OCI-LY1 (cell line): ENCODE results near the gene MAML2.

Experiments
- H2AFZ ChIP-seq: fragments of 200-600 bp; sonication (generic), shearing (Covaris generic); 2 replicates; pipeline ENCODE4 v1.6.0; 2014; ENCODE audit warnings: antibody characterized with exemption, mild to moderate bottlenecking, low read length
- H3F3A ChIP-seq: fragments of 200-600 bp; sonication (generic), shearing (Covaris generic); 2 replicates; pipeline ENCODE4 v1.6.0; 2014; ENCODE audit warnings: mild to moderate bottlenecking, antibody characterized with exemption, low read length, moderate library complexity; ENCODE audit not compliant: insufficient read depth
- H3K27ac ChIP-seq: fragments of 200-600 bp; sonication (generic); 2 replicates; pipeline ENCODE4 v1.5.1; 2014; ENCODE audit warnings: low read length, mixed run types, mild to moderate bottlenecking, low read depth; ENCODE audit not compliant: poor library complexity, severe bottlenecking
- H3K27me3 ChIP-seq: fragments of 200-600 bp; sonication (generic); 2 replicates; pipeline ENCODE4 v1.6.0; 2014; ENCODE audit warnings: antibody characterized with exemption, mild to moderate bottlenecking, low read length, moderate library complexity; ENCODE audit not compliant: insufficient read depth
- H3K36me3 ChIP-seq: fragments of 200-600 bp; sonication (generic); 2 replicates; pipeline ENCODE4 v1.6.1; 2014; ENCODE audit warnings: mild to moderate bottlenecking, antibody characterized with exemption, low read length, moderate library complexity, mixed read lengths; ENCODE audit not compliant: insufficient read depth
- H3K4me1 ChIP-seq: fragments of 200-600 bp; sonication (generic); 2 replicates; pipeline ENCODE4 v1.5.1; 2014; ENCODE audit warnings: mild to moderate bottlenecking, low read length, moderate library complexity; ENCODE audit not compliant: insufficient read depth, severe bottlenecking
- H3K4me2 ChIP-seq: fragments of 200-600 bp; sonication (generic), shearing (Covaris generic); 2 replicates; pipeline ENCODE4 v1.6.1; 2014; ENCODE audit warnings: low read length
- H3K4me3 ChIP-seq: fragments of 200-600 bp; sonication (generic); 2 replicates; pipeline ENCODE4 v1.5.1; 2014; ENCODE audit warnings: low read length, low read depth, mild to moderate bottlenecking, mixed read lengths; ENCODE audit not compliant: poor library complexity, severe bottlenecking
- H3K79me2 ChIP-seq: fragments of 200-600 bp; shearing (Covaris generic); 2 replicates; pipeline ENCODE4 v1.6.1; 2016; ENCODE audit warnings: mixed run types, low read length, mixed read lengths; ENCODE audit not compliant: insufficient read depth
- H3K9ac ChIP-seq: fragments of 200-600 bp; sonication (generic), shearing (Covaris generic); 2 replicates; pipeline ENCODE4 v1.6.1; 2014; ENCODE audit warnings: mild to moderate bottlenecking, low read length, mixed read lengths
- H3K9me2 ChIP-seq: fragments of 200-600 bp; sonication (generic), shearing (Covaris generic); 2 replicates; pipeline ENCODE4 v1.6.1; 2014; ENCODE audit warnings: low read depth, mild to moderate bottlenecking, low read length, mixed read lengths
- H3K9me3 ChIP-seq: fragments of 200-600 bp; shearing (Covaris generic); 2 replicates; pipeline ENCODE4 v1.6.1; 2014; ENCODE audit warnings: low read length, mixed read lengths
- H4K20me1 ChIP-seq: fragments of 200-600 bp; sonication (generic), shearing (Covaris generic); 2 replicates; pipeline ENCODE4 v1.6.0; 2016; ENCODE audit warnings: mild to moderate bottlenecking, low read length; ENCODE audit not compliant: insufficient read depth
- EZH2 ChIP-seq: fragments of 200-600 bp; sonication (generic), shearing (Covaris generic); IDR thresholded peaks from 2 replicates; pipeline ENCODE4 v1.8.0; 2017; ENCODE audit warnings: borderline replicate concordance, mixed run types, mild to moderate bottlenecking, antibody characterized with exemption, low read length, moderate library complexity, mixed read lengths
- TF ChIP-seq, protein P1 (sequence below): fragments of 200-600 bp; sonication (generic), shearing (Covaris generic); IDR thresholded peaks from 2 replicates; pipeline ENCODE4 v1.5.1; 2017; ENCODE audit warnings: mild to moderate bottlenecking, antibody characterized with exemption, low read length, moderate library complexity, mixed read lengths

Gene MAML2

DNA sequence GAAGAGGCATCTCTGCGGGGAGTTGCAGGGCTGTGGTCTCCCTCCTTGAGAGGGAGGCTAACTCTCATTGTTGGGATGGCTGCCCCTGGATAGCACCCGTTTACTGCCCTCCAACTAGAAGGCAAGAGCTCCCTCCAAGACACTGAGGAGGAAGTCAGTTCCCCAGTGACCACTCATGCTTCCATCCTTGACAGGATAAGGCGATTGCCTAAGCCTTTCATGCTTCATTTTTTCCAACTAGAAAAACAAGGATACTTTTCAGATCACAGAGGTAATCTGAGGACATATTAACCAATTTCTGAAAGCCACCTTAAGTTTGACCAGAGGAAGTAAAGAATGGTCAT lies 186.6 kb downstream of the MAML2 start:
- Histone ChIP-seq H3K36me3 (no peaks in the 10 kb centered on the region), H4K20me1 (no peaks in the 10 kb centered on the region), H3K9me2 (no peaks in the 10 kb centered on the region), H3K4me3 (no peak overlapping the region), H3K9ac (no peak overlapping the region), H3K27me3 (no peaks in the 10 kb centered on the region), H2AFZ (no peak overlapping the region), H3K4me1 (peaks cover 19% of the 10 kb centered on the region), H3K9me3 (no peaks in the 10 kb centered on the region), H3K79me2 (no peaks in the 10 kb centered on the region), H3K4me2 (no peak overlapping the region), H3F3A (no peaks in the 10 kb centered on the region), H3K27ac (no peak overlapping the region)
- TF ChIP-seq EZH2 = no peak
- TF ChIP-seq, protein P1, sequence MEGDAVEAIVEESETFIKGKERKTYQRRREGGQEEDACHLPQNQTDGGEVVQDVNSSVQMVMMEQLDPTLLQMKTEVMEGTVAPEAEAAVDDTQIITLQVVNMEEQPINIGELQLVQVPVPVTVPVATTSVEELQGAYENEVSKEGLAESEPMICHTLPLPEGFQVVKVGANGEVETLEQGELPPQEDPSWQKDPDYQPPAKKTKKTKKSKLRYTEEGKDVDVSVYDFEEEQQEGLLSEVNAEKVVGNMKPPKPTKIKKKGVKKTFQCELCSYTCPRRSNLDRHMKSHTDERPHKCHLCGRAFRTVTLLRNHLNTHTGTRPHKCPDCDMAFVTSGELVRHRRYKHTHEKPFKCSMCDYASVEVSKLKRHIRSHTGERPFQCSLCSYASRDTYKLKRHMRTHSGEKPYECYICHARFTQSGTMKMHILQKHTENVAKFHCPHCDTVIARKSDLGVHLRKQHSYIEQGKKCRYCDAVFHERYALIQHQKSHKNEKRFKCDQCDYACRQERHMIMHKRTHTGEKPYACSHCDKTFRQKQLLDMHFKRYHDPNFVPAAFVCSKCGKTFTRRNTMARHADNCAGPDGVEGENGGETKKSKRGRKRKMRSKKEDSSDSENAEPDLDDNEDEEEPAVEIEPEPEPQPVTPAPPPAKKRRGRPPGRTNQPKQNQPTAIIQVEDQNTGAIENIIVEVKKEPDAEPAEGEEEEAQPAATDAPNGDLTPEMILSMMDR = no peak

DNA sequence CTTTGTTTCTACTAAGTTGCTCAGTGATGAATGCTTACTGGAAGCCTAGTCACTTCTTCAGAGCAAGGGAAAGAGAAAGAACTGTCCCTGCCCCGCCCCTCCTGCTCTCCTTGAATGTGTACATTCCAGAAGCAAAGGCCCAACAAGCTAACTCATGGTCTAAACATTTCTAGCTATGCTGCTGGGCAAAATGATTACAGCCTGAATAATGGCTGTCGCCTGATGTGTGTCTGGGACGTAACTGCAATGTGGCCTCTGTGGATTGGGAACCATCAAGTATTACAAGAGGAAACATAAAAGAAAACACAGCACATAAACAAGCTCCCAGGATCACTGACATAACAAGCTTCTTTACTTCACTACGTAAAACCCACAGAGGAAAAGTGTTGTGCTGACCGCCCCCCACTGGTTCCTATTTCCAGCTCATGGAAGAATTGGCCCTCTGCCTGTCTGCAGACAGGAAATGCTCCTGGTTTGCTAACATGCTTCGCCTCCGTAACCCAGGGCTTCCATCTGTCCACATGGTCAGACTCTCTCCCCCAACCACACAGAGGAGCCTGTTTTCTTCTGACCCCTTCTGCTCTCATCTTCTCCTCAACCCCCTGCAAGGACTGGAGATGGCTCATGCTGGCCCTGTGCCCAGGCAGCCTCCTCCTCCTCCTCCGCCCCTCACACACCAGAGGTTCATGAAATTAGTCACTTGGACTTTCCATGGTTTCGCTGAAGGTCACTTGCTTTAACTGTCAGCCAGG lies 187.2 kb downstream of the MAML2 start:
- no peak overlapping the region for H3K4me3 ChIP-seq
- no peaks in the 10 kb centered on the region for H3K79me2 ChIP-seq
- H2AFZ ChIP-seq = no peak overlapping the region

DNA sequence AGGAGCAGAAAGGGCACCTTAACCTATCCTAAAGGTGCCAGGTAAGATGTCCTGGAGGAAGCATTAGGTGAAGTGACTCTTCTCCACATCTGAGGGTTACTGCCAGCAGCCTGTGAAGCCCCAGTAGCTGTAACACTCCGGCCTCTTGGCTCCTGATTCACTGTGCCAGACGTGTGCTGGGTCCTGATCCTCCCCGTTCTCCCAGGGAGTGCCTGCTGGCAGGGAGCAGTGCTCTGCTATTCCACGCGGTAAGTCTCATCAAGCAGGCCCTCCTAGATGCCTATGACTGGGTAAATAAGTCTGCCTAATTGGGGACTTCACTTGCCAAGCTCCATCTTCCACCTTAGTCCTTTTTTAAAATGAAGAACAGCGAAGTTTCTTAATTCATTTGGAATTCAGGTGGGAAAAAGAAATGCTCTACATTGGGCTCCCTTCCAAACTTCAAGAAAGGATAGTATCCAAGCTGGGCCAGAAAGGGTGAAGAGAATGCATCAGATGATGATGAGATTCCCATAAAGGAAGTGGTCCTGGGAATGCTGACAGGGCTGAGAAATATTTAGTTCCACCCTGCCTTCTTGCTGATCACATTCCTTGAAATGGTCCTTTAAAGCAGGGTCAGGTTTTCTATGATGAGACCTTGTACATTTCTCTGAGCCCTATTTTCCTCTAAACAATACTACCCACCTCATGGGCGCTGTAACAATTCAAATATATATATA lies 188.0 kb downstream of the MAML2 start:
- Histone ChIP-seq H3K9ac (no peak overlapping the region), H4K20me1 (no peaks in the 10 kb centered on the region), H3K4me3 (no peak overlapping the region), H3K4me2 (no peak overlapping the region), H2AFZ (no peak overlapping the region), H3K4me1 (peaks cover 19% of the 10 kb centered on the region), H3F3A (no peaks in the 10 kb centered on the region), H3K36me3 (no peaks in the 10 kb centered on the region), H3K9me3 (no peaks in the 10 kb centered on the region), H3K79me2 (no peaks in the 10 kb centered on the region), H3K9me2 (no peaks in the 10 kb centered on the region), H3K27ac (no peak overlapping the region), H3K27me3 (no peaks in the 10 kb centered on the region)
- TF ChIP-seq EZH2 = no peak
- TF ChIP-seq, protein P1 = no peak

More for the DNA sequence above, 187.2 kb downstream of the MAML2 start:
- Histone ChIP-seq H3F3A (no peaks in the 10 kb centered on the region), H3K9me3 (no peaks in the 10 kb centered on the region), H3K27ac (no peak overlapping the region), H3K36me3 (no peaks in the 10 kb centered on the region), H3K4me2 (no peak overlapping the region), H3K27me3 (no peaks in the 10 kb centered on the region), H3K9me2 (no peaks in the 10 kb centered on the region), H3K9ac (no peak overlapping the region), H3K4me1 (peaks cover 19% of the 10 kb centered on the region), H4K20me1 (no peaks in the 10 kb centered on the region)
- TF ChIP-seq, protein P1 = no peak
- TF ChIP-seq EZH2 = no peak
